Measurements from ENCODE around the gene NKAIN4. TPM values are rescaled to one million over a fixed set of nuclear protein-coding genes. Genes with fewer than 3 reads are reported as not detected.

The NKAIN4 gene
- not detected for total RNA-seq

- POLR2A ChIA-PET = interaction anchor here (0.6 kb wide), 1 partner anchor 29 kb away, joined by 5 read pairs; no protein-coding TSS in a partner anchor
- no peaks in the 10 kb centered on the region for H3K36me3 Mint-ChIP-seq (ENCODE audit: low read depth)
- ATAC-seq (no peak), DNase-seq (no peak)
- no peak within 1 kb of the TSS for H3K27ac Mint-ChIP-seq
- no peak within 1 kb of the TSS for H3K4me3 Mint-ChIP-seq
- CTCF ChIA-PET = interaction anchor here (1.5 kb wide), 1 partner anchor 31 kb away, joined by 3 read pairs; no protein-coding TSS in a partner anchor
- H3K9me3 Mint-ChIP-seq (ENCODE audit: insufficient read depth) = no peaks in the 10 kb centered on the region
- no peaks in the 10 kb centered on the region for H3K4me1 Mint-ChIP-seq (ENCODE audit: low read depth)
- H3K27me3 Mint-ChIP-seq (ENCODE audit: low read depth) = peaks cover 41% of the 10 kb centered on the region
Measured at GRCh38 chr20:63254232-63254605, at the start of gene NKAIN4. TSS of gene NKAIN4 (minus strand) at chr20:63254463. CDS start at chr20:63254450, 13 bp downstream.

- POLR2A ChIA-PET = no interaction called here
- no peak for DNase-seq
- H3K9me3 Mint-ChIP-seq (ENCODE audit: insufficient read depth) = peaks cover 3% of the 10 kb centered on the region
- H3K36me3 Mint-ChIP-seq (ENCODE audit: low read depth) = no peaks in the 10 kb centered on the region
- no peak overlapping the region for H3K4me3 Mint-ChIP-seq
- CTCF ChIA-PET = no interaction called here
- H3K27me3 Mint-ChIP-seq (ENCODE audit: low read depth) = peaks cover 6% of the 10 kb centered on the region
- no peak overlapping the region for H3K27ac Mint-ChIP-seq
- H3K4me1 Mint-ChIP-seq (ENCODE audit: low read depth) = no peaks in the 10 kb centered on the region
- ATAC-seq = no peak
Measured at GRCh38 chr20:63303095-63303666, 48.9 kb upstream of the NKAIN4 start.

DNA sequence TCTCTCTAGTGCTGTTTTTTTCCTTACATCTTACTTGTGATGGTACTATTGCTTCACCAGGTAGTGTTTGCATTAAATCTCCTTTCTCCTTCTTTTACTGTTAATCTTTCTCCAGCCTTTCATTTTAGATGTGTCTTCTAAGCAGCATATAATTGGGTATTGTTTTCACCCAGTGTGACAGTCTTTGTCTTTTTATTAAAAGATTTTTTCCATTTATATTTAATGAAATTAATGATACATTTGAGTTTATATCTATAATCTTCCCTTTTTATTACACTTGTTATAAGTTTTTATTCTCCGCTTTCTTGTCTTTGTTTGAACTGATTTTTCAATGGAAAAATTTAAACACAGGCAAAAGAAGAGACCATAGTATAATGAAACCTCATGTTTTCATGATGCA is 47.4 kb upstream of the NKAIN4 start:
- ATAC-seq (no peak), DNase-seq (no peak)
- CTCF ChIA-PET = no interaction called here
- peaks cover 3% of the 10 kb centered on the region for H3K9me3 Mint-ChIP-seq (ENCODE audit: insufficient read depth)
- no peaks in the 10 kb centered on the region for H3K4me1 Mint-ChIP-seq (ENCODE audit: low read depth)
- no peak overlapping the region for H3K4me3 Mint-ChIP-seq
- H3K36me3 Mint-ChIP-seq (ENCODE audit: low read depth) = no peaks in the 10 kb centered on the region
- POLR2A ChIA-PET = no interaction called here
- peaks cover 6% of the 10 kb centered on the region for H3K27me3 Mint-ChIP-seq (ENCODE audit: low read depth)
- H3K27ac Mint-ChIP-seq = no peak overlapping the region

DNA sequence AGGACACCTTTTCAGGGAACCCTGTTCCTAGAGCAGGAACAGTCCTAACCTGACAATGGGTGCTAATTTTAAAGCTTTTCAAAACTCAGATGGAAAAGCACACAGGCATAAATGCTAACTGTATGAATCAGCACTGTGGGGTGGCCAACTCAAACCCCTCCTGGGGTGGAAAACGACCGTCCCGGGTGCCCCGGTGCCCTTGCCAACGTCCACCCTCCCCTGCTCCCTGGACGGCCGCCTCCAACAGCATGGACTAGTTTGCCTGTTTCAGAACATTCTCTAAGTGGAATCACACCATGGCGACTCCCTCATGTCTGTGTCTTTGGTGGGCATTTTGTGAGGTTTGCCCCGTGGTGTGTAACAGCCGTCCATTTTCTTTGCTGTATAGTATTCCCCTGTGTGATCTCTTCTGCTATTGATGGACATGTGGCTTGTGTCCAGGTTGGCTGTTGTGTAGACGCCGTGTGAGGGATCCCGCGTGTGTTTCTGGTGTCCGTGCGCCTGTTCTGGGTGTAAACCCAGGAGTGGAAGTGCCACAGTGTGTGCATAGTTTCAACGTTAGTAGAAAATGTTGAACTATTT is 44.6 kb upstream of the NKAIN4 start:
- DNase-seq (no peak), ATAC-seq (no peak)
- H3K36me3 Mint-ChIP-seq (ENCODE audit: low read depth) = no peaks in the 10 kb centered on the region
- no peak overlapping the region for H3K4me3 Mint-ChIP-seq
- H3K9me3 Mint-ChIP-seq (ENCODE audit: insufficient read depth) = peaks cover 3% of the 10 kb centered on the region
- CTCF ChIA-PET = no interaction called here
- H3K27ac Mint-ChIP-seq = no peak overlapping the region
- POLR2A ChIA-PET = no interaction called here
- H3K27me3 Mint-ChIP-seq (ENCODE audit: low read depth) = peaks cover 7% of the 10 kb centered on the region
- peaks cover 10% of the 10 kb centered on the region for H3K4me1 Mint-ChIP-seq (ENCODE audit: low read depth)

DNA sequence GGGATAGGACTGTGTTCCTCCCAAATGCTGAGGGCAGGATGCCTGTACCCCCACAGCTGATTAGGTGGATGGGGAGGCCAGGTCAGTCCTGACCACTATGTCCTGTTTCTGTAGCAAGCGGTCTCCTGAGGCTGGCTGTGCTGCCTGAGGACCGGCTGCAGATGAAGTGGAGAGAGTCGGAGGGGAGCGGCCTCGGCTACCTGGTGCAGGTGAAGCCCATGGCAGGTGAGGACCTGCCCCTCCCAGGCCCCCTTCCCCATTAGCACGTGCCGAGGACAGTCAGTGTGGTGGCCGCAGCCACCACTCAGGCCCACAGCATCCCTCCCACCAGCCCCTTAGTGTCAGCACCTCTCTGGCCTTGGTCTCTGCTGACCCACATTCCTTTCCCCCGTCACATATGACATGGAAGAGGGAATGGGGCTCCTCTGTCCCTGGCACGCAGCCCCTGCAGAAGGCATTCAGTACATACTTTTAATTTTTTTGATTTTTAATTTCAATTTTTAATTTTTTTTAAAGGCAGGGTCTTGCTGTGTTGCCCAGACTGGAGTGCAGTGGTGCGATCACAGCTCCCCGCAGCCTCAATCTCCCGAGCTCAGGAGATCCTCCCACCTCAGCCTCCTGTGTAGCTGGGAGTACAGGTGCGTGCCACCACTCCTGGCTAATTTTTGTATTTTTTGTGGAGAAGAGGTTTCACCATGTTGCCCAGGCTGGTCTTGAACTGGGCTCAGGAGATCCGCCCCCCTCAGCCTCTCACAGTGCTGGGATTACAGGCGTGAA is 43.7 kb upstream of the NKAIN4 start:
- ATAC-seq (no peak), DNase-seq (no peak)
- peaks cover 3% of the 10 kb centered on the region for H3K9me3 Mint-ChIP-seq (ENCODE audit: insufficient read depth)
- H3K4me3 Mint-ChIP-seq = no peak overlapping the region
- H3K27me3 Mint-ChIP-seq (ENCODE audit: low read depth) = peaks cover 7% of the 10 kb centered on the region
- no peaks in the 10 kb centered on the region for H3K36me3 Mint-ChIP-seq (ENCODE audit: low read depth)
- CTCF ChIA-PET = no interaction called here
- no peak overlapping the region for H3K27ac Mint-ChIP-seq
- H3K4me1 Mint-ChIP-seq (ENCODE audit: low read depth) = peaks cover 10% of the 10 kb centered on the region
- POLR2A ChIA-PET = no interaction called here

GRCh38 chr20:63297371-63297781 is 43.1 kb upstream of the NKAIN4 start:
- H3K27ac Mint-ChIP-seq = no peak overlapping the region
- DNase-seq = no peak
- POLR2A ChIA-PET = interaction anchor here (1.2 kb wide), 1 partner anchor 17 kb away, joined by 4 read pairs; no protein-coding TSS in a partner anchor
- H3K4me1 Mint-ChIP-seq (ENCODE audit: low read depth) = peaks cover 10% of the 10 kb centered on the region
- H3K36me3 Mint-ChIP-seq (ENCODE audit: low read depth) = no peaks in the 10 kb centered on the region
- ATAC-seq = no peak
- peaks cover 7% of the 10 kb centered on the region for H3K27me3 Mint-ChIP-seq (ENCODE audit: low read depth)
- no peaks in the 10 kb centered on the region for H3K9me3 Mint-ChIP-seq (ENCODE audit: insufficient read depth)
- H3K4me3 Mint-ChIP-seq = no peak overlapping the region
- CTCF ChIA-PET = interaction anchor here (2.4 kb wide), 1 partner anchor 12 kb away, joined by 6 read pairs; no protein-coding TSS in a partner anchor

GRCh38 chr20:63296531-63297299 is 42.5 kb upstream of the NKAIN4 start:
- Mint-ChIP-seq H3K4me1 (ENCODE audit: low read depth) (peaks cover 10% of the 10 kb centered on the region), H3K4me3 (no peak overlapping the region), H3K27ac (no peak overlapping the region), H3K27me3 (ENCODE audit: low read depth) (peaks cover 7% of the 10 kb centered on the region), H3K36me3 (ENCODE audit: low read depth) (no peaks in the 10 kb centered on the region), H3K9me3 (ENCODE audit: insufficient read depth) (no peaks in the 10 kb centered on the region)
- POLR2A ChIA-PET = interaction anchor here (1.2 kb wide), 1 partner anchor 16 kb away, joined by 4 read pairs; no protein-coding TSS in a partner anchor
- DNase-seq = no peak
- CTCF ChIA-PET = interaction anchor here (2.4 kb wide), 1 partner anchor 12 kb away, joined by 6 read pairs; no protein-coding TSS in a partner anchor
- no peak for ATAC-seq

GRCh38 chr20:63295846-63296245 is 41.6 kb upstream of the NKAIN4 start:
- Mint-ChIP-seq H3K36me3 (ENCODE audit: low read depth) (no peaks in the 10 kb centered on the region), H3K4me3 (no peak overlapping the region), H3K4me1 (ENCODE audit: low read depth) (peaks cover 10% of the 10 kb centered on the region), H3K27me3 (ENCODE audit: low read depth) (peaks cover 4% of the 10 kb centered on the region), H3K27ac (no peak overlapping the region), H3K9me3 (ENCODE audit: insufficient read depth) (no peaks in the 10 kb centered on the region)
- POLR2A ChIA-PET = interaction anchor here (1.2 kb wide), 1 partner anchor 15 kb away, joined by 4 read pairs; no protein-coding TSS in a partner anchor
- DNase-seq = no peak
- ATAC-seq = peak; percentile 24
- CTCF ChIA-PET = interaction anchor here (0.9 to 2.4 kb wide), 2 partner anchors 13 to 73 kb away, joined by 3 to 6 read pairs; no protein-coding TSS in a partner anchor

GRCh38 chr20:63295422-63295821 is 41.2 kb upstream of the NKAIN4 start:
- peaks cover 10% of the 10 kb centered on the region for H3K4me1 Mint-ChIP-seq (ENCODE audit: low read depth)
- no peaks in the 10 kb centered on the region for H3K36me3 Mint-ChIP-seq (ENCODE audit: low read depth)
- no peak overlapping the region for H3K4me3 Mint-ChIP-seq
- peaks cover 4% of the 10 kb centered on the region for H3K27me3 Mint-ChIP-seq (ENCODE audit: low read depth)
- DNase-seq (peak; percentile 36), ATAC-seq (peak; percentile 35)
- POLR2A ChIA-PET = interaction anchor here (1.0 kb wide), 1 partner anchor 13 kb away, joined by 3 read pairs; no protein-coding TSS in a partner anchor
- H3K27ac Mint-ChIP-seq = no peak overlapping the region
- H3K9me3 Mint-ChIP-seq (ENCODE audit: insufficient read depth) = no peaks in the 10 kb centered on the region
- CTCF ChIA-PET = interaction anchor here (0.9 to 2.4 kb wide), 2 partner anchors 14 to 72 kb away, joined by 3 to 6 read pairs; no protein-coding TSS in a partner anchor

DNA sequence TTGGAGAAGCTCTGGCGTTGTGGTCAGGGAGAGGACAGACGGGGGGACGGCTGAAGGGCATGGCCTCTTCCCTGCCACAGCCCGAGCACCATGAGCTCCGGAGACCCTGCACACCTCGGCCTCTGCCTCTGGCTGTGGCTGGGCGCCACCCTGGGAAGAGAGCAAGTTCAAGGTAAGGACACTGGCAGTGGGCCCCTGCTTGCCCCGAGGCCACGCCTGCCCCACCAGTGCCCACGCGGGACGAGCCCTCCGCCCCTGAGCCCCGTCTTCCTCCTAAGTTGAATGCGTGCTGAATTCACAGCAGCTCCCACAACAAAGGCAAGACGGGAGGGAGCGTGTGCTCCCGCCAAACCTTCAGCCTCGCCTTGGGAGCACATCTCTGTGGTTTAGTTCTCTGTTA is 40.8 kb upstream of the NKAIN4 start:
- H3K9me3 Mint-ChIP-seq (ENCODE audit: insufficient read depth) = no peaks in the 10 kb centered on the region
- no peak overlapping the region for H3K27ac Mint-ChIP-seq
- no peaks in the 10 kb centered on the region for H3K36me3 Mint-ChIP-seq (ENCODE audit: low read depth)
- CTCF ChIA-PET = interaction anchor here (0.9 to 2.4 kb wide), 2 partner anchors 14 to 72 kb away, joined by 3 to 6 read pairs; no protein-coding TSS in a partner anchor
- ATAC-seq = no peak
- POLR2A ChIA-PET = interaction anchor here (1.0 kb wide), 1 partner anchor 13 kb away, joined by 3 read pairs; no protein-coding TSS in a partner anchor
- no peak overlapping the region for H3K4me3 Mint-ChIP-seq
- DNase-seq = no peak
- H3K27me3 Mint-ChIP-seq (ENCODE audit: low read depth) = peaks cover 4% of the 10 kb centered on the region
- peaks cover 10% of the 10 kb centered on the region for H3K4me1 Mint-ChIP-seq (ENCODE audit: low read depth)

GRCh38 chr20:63294536-63294900 is 40.3 kb upstream of the NKAIN4 start:
- no peak overlapping the region for H3K27ac Mint-ChIP-seq
- no peak for DNase-seq
- no peak overlapping the region for H3K4me3 Mint-ChIP-seq
- no peak for ATAC-seq
- peaks cover 3% of the 10 kb centered on the region for H3K27me3 Mint-ChIP-seq (ENCODE audit: low read depth)
- H3K9me3 Mint-ChIP-seq (ENCODE audit: insufficient read depth) = no peaks in the 10 kb centered on the region
- no peaks in the 10 kb centered on the region for H3K36me3 Mint-ChIP-seq (ENCODE audit: low read depth)
- H3K4me1 Mint-ChIP-seq (ENCODE audit: low read depth) = peaks cover 10% of the 10 kb centered on the region
- POLR2A ChIA-PET = interaction anchor here (1.0 kb wide), 1 partner anchor 12 kb away, joined by 3 read pairs; no protein-coding TSS in a partner anchor
- CTCF ChIA-PET = interaction anchor here (0.7 kb wide), 1 partner anchor 70 kb away, joined by 3 read pairs; no protein-coding TSS in a partner anchor
